ENCODE results near the gene THAP12.

THAP12 gene

DNA sequence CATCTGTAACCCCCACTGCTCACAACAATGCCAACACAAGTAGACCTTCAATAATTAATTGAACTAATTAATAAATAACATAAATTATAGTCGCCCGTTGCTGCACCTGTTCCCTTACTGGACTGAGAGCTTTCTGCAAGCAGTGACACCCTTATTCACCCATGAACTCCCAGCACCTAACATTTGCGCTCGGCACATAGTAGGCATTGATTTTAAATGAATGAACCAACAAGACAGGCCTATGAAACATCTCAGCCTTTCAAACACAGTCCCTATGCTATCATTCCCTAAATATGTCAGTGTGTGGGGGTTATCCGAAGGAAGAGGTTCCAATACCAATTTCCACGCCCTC is 1.1 kb downstream of the THAP12 start:
- no peak for DNase-seq

DNA sequence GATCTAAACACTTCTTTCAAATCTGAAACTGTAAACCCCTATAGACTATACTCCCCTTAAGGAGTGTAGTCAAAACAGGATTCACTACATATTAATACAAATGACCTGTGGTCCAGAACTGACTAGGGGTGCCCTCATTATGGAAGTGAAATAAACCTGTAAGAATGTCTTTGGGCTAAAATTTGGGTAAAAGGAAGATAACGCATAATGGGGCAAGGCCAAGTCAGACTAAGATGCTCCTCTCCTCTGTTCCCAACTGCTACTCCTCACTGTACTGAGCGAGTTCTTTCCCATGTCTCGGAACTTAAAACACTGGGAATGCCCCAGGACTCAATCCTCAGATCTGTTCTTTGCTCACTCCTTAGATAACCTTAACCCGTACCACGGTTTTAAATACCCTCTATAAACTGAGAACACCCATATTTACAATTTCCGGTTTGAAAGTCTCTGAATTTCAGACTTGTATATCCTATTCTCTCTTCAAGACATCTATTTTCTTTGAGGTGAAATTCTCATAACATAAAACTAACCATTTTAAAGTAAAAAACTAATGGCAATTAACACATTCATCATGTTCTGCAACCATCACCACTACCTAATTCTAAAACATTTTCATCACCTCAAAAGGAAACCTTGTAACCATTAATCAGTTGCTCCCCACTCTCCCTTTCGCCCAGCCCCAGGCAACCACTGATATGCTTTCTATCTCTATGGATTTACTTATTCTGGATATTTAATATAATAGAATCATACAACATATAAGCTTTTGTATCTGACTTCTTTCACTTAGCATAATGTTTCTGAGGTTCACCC is 4.0 kb downstream of the THAP12 start:
- no peak for DNase-seq

DNA sequence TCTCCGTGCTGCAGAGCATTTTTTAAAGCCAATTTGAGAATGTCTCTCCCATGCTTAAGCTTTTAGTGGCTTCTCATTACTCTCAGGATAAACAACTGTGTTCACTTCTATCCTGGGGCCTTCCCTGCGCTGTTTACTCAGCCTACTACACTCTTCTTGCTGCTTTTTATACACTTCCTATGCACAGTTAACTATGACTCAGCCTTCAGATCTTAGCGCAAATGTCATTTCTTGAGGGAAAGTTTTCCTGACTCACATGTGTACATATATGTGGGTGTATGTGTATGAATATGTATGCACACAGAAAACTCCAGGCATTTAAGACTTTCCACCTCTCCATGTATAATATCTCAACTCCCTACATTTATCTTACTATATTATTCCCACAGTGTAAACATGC is 9.8 kb downstream of the THAP12 start:
- DNase-seq = peak; percentile 77

- DNase-seq = no peak
These were observed 11.5 kb downstream of the THAP12 start for GRCh38 chr11:76369406-76369805.

DNA sequence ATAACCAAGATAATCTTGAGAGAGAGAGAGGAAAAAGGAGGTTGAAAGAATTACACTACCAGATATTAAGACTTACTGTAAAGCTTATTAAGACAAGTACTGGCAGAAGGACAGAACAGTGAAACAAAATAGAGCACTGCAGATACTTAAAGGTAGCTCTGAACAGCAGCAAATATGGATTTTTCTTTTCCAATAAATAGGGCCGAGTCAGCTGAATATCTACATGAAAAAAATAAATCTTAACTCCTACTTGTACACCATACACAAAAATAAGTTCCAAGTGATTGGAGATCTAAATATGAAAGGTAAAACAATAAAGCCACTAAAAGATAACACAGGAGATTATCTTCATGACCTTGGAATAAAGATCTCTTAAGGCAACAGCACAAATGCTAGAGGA is 12.4 kb downstream of the THAP12 start:
- DNase-seq = no peak

GRCh38 chr11:76365038-76365679 is 15.8 kb downstream of the THAP12 start:
- DNase-seq = no peak

DNA sequence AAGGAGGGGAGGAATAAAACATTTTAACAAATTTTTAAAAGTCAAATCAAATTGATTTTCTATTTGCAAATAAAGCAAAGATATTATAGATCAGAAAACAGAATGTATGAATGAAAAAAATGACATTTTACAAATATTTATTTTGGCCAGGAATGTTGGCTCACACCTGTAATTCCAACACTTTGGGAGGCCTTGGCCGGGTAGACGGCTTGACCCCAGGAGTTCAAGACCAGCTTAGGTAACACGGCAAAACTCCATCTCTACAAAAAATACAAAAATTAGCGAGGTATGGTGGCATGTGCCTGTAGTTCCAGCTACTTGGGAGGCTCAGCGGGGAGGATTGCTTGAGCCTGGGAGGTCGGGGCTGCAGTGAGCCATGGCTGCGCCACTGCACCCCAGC is 18.2 kb downstream of the THAP12 start:
- DNase-seq = no peak

DNA sequence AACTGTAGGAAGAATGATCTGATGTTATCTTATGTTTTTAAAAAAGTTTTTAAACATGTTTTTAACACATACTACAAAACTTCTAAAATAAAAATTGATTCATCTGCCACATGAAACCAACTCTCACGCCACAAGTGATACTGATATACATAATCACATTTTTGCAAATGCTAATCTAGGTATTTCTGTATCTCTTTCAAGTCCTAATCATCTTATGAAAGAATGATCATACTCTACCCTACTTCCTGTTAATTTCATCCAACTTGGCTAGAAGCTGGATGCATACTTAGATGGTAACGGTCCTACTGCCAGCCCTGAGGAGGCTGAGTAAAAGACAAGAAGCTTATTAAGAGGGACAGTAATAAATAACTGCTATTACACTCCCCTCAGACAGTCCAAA is 19.2 kb downstream of the THAP12 start:
- no peak for DNase-seq

- no peak for DNase-seq
These were observed 19.6 kb downstream of the THAP12 start for GRCh38 chr11:76361374-76361773.

- DNase-seq = no peak
These were observed 25.8 kb downstream of the THAP12 start for GRCh38 chr11:76355172-76355571.

DNA sequence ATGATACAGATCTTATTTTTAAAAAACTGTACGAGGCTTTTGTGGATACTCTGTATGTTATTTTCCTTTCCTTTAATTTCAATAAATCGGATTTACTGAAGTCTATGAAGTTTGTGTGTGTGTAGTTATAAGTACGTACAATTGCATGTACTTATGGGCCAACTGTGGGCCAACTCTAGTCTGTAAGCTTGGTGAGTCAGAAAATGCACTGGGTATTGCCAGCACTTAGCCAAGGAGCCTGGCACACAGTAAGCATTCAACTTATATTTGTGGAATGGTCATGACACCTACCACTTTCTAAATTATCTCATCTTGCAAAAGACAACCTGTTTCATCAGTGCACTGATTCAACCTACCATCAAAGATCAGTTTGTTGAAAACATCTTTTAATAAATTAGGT is 32.6 kb downstream of the THAP12 start:
- no peak for DNase-seq

- DNase-seq = no peak
These were observed 33.5 kb downstream of the THAP12 start for GRCh38 chr11:76347466-76347865.

GRCh38 chr11:76339221-76339620 is 41.7 kb downstream of the THAP12 start:
- no peak for DNase-seq

DNA sequence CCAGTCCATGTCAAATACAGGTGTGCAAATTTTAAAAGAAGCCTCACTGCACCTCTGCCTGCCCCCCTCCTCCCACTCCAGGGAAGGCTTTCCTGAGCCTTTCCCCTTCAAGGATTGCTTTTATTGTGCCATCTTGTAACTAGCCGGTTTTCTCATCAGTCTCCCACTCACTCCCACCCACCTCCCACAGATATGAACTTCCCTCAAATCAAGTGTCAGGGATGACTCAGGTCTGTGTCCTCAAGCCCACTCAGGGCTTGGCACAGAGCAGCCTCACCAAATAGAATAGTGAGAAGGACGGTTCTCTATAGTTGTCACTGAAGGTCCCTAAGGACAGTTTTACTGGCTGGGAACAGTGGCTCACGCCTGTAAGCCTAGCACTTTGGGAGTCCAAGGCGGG is 43.0 kb downstream of the THAP12 start:
- DNase-seq = no peak

GRCh38 chr11:76337469-76337868 is 43.5 kb downstream of the THAP12 start:
- no peak for DNase-seq

- no peak for DNase-seq
These were observed 44.3 kb downstream of the THAP12 start for GRCh38 chr11:76336597-76336996.

GRCh38 chr11:76335842-76336241 is 45.1 kb downstream of the THAP12 start:
- no peak for DNase-seq

- no peak for DNase-seq
These were observed 46.0 kb downstream of the THAP12 start for GRCh38 chr11:76334826-76335389.

DNA sequence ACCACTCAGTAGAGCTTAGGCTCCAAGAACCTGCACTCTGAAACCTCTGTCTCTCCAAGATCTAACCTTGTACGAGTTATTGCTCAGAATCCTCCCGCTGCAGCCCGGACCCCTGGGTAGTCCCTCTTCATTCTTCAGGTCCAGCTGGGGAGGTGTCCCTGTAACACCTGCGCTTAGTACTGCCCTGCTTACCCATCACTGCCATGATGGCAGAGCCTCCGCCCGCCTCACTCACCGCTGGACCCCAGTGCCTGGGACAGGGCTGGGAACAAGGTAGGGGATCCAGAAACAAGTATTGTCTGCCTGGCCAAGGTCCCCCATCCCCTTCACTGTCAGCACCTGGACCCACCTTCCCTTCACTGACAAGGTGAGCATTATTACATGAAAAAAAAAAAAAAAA is 50.3 kb downstream of the THAP12 start:
- DNase-seq = no peak

- DNase-seq = no peak
These were observed 50.9 kb downstream of the THAP12 start for GRCh38 chr11:76329983-76330382.

GRCh38 chr11:76329084-76329648 is 51.8 kb downstream of the THAP12 start:
- DNase-seq = peak; percentile 78

DNA sequence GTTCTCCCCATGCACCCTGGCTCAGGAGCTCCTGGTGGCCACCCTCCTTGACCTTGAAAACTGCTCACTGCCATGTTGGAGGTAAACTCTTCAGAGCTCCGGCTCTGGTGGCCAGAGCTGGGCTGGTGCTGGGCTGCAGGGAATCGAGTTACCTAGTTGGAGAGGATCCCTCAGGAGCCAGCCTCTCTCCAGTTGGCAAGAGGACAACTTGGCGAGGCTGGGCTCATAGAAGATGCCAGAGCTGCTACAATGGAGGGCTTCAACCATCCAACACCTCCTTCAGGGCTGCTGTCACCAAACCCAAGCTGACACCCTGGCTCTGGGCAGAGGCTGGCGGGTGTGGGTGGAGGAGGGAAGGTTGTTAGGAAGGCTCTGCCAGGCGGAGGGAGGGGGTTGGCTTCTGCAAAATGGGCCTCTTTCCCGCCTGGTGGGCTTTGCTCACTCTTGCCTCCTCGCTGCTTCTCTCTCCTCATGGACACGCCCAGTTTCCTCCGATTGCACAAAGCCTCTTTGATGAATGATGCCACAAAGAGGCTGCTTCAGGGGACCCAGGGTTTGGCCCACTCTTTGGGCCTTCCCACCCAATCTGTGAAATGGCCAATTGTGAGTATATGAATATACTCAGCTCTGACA is 53.1 kb downstream of the THAP12 start:
- no peak for DNase-seq

DNA sequence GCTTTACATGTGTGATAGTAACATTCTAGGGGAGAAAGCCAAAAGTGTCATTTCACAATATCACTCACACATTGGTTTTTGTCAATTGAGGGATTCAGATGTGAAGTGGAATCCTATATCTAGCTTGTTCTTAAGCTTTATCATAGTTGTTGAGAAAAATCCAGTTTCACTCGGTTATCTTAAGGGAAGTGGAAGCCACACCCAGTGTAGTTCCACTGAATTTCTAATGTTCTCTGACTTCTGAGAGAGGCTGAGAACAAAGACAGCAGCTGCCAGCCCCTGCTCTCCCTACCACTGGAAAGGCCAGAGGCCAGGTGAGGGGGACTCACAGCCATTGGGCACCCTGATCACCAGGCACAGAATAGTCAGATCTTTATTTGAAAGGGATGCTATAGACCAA is 53.7 kb downstream of the THAP12 start:
- DNase-seq = no peak

GRCh38 chr11:76325185-76325584 is 55.7 kb downstream of the THAP12 start:
- no peak for DNase-seq

Data from EL (cell line).